SJSA1 (cell line): Measurements from ENCODE around the gene RECQL5. TPM values are rescaled to one million over a fixed set of nuclear protein-coding genes. Genes with fewer than 3 reads are reported as not detected.

ENCODE experiments used
- DNase-seq, 2 experiments: peaks; one replicate each; pipeline ENCODE4 v3.0.0-alpha.2; 2015 to 2020; ENCODE audit warnings: low spot score in 2 of 2, low read depth in 1 of 2
- H3K27ac ChIP-seq: fragments of 250-450 bp; sonication (Bioruptor Pico); 2 replicates; pipeline ENCODE4 v1.5.1; 2020; ENCODE audit warnings: mild to moderate bottlenecking, moderate library complexity
- H3K27me3 ChIP-seq: fragments of 250-450 bp; sonication (Bioruptor Pico); replicated peaks from 2 replicates; pipeline ENCODE4 v1.5.1; 2020; ENCODE audit warnings: mild to moderate bottlenecking, moderate library complexity
- H3K36me3 ChIP-seq: fragments of 250-450 bp; sonication (Bioruptor Pico); 2 replicates; pipeline ENCODE4 v1.5.1; 2020; ENCODE audit warnings: mild to moderate bottlenecking
- H3K4me1 ChIP-seq: fragments of 250-450 bp; sonication (Bioruptor Pico); replicated peaks from 2 replicates; pipeline ENCODE4 v1.6.1; 2021; ENCODE audit warnings: mild to moderate bottlenecking
- H3K4me3 ChIP-seq: fragments of 250-450 bp; sonication (Bioruptor Pico); 2 replicates; pipeline ENCODE4 v1.5.1; 2020; ENCODE audit warnings: mild to moderate bottlenecking
- H3K9me3 ChIP-seq: fragments of 250-450 bp; sonication (Bioruptor Pico); replicated peaks from 2 replicates; pipeline ENCODE4 v1.5.1; 2020; ENCODE audit warnings: mild to moderate bottlenecking
- total RNA-seq: library from RNA; depleted of rRNA; stranded (reverse); fragments of >200 nt; shearing (Covaris generic); gene quantifications from 2 replicates; pipeline ENCODE4 v1.2.3, GENCODE V29; 2014; rRNA removed

The RECQL5 gene
- total RNA-seq: 15.7 and 19.5 TPM in 2 replicates

DNA sequence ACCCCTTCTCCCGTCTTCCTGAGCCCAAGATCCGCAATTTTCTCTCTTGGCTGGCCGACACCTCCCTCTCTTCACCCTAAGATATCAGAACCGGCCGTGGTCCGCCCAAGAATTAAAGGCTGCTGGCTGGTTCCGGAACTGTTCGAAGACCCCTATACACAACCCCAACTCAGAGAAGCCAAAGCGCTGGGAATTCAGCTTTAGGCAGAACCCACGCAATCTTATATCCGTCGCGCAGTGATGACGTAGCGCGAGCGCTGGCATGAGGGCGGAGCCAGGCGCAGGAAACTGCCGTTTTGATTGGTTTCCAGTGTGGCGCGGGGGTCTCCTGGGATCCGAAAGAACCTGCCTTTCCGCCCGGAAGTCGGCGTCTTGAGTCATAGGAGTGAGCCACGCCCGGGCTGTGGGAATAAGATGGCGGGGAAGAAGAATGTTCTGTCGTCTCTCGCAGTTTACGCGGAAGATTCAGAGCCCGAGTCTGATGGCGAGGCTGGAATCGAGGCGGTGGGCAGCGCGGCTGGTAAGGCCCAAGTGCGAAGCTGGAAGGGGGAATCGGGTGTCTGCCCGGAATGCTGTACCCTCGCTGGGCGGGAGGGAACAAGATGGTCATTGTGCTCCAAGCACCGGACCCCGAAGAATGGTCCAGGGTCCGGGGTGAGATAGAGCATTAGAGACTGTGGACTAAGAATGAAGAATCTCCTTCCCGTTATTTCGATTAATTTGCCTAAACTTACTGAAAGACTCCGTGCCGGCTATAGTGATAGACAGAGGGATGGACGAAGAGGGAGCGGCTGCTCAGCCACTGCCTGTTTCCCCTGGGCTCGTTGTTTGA is at the start of gene RECQL5, which contains the start of gene SAP30BP:
RECQL5 (minus strand) TSS at position 196 of the 832 bp plus-strand sequence. CDS start 597 bp downstream, outside the sequence.
SAP30BP (plus strand) TSS at position 380 of the 832 bp plus-strand sequence; CDS start at position 415, 35 bp downstream.
- DNase-seq: peak; percentile 97 to 100
- H3K27me3 ChIP-seq: no peaks in the 10 kb centered on the region
- H3K36me3 ChIP-seq: peaks cover 59% of the 10 kb centered on the region
- no peaks in the 10 kb centered on the region for H3K9me3 ChIP-seq
- H3K27ac ChIP-seq: peak within 1 kb of the TSS; percentile 80
- H3K4me1 ChIP-seq: peaks cover 15% of the 10 kb centered on the region
- H3K4me3 ChIP-seq: peak within 1 kb of the TSS; percentile 68

DNA sequence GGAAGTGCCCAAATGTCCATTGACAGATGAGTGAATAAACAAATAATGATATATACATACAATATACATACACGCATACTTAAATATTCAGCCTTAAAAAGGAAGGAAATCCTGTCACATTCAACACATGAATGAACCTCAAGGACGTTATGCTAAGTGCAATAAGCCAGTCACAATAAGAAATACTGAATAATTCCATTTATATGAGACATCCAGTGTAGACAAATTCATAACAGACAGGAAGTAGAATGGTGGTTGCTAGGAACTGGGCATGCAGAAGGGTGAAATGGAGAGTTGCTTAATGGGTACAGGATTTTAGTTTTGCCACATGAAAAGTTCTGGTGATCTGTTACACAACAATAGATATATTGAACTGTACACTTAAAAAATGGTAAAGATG is 45.5 kb upstream of the RECQL5 start:
- peaks cover 15% of the 10 kb centered on the region for H3K36me3 ChIP-seq
- H3K9me3 ChIP-seq: no peaks in the 10 kb centered on the region
- H3K4me1 ChIP-seq: peaks cover 7% of the 10 kb centered on the region
- no peak overlapping the region for H3K4me3 ChIP-seq
- no peak for DNase-seq
- H3K27ac ChIP-seq: no peak overlapping the region
- H3K27me3 ChIP-seq: peaks cover 32% of the 10 kb centered on the region

DNA sequence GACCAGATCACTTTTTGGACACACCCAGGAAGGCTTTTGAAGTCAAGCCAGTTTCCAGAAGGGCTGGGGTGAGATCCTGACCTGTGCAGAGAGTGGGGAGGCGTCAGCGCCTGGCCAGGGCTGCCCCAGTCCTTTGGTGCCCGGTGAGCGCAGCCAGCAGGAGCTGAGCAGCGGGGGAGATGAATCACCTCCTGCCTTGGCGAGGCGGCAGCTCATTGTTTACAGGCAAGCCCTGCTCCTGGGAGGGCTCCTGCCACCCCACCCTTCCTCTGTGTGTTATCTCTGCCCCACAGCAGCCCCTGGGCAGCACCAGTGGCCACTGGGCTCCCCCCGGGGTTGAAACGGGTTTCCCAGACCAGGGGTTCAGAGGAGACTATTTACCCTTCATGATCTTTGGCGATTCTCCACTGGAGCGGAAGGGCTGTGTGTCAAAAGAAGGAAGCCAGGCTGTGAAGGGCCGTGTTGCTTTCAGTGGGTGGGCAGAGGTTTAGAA is 40.2 kb upstream of the RECQL5 start:
- Histone ChIP-seq H3K27me3 (no peaks in the 10 kb centered on the region), H3K4me1 (peaks cover 30% of the 10 kb centered on the region), H3K4me3 (no peak overlapping the region), H3K27ac (peak overlapping the region; percentile 10; the same call in 1 of the 2 replicates), H3K36me3 (peaks cover 68% of the 10 kb centered on the region), H3K9me3 (no peaks in the 10 kb centered on the region)
- peak; percentile 78 to 91 for DNase-seq

DNA sequence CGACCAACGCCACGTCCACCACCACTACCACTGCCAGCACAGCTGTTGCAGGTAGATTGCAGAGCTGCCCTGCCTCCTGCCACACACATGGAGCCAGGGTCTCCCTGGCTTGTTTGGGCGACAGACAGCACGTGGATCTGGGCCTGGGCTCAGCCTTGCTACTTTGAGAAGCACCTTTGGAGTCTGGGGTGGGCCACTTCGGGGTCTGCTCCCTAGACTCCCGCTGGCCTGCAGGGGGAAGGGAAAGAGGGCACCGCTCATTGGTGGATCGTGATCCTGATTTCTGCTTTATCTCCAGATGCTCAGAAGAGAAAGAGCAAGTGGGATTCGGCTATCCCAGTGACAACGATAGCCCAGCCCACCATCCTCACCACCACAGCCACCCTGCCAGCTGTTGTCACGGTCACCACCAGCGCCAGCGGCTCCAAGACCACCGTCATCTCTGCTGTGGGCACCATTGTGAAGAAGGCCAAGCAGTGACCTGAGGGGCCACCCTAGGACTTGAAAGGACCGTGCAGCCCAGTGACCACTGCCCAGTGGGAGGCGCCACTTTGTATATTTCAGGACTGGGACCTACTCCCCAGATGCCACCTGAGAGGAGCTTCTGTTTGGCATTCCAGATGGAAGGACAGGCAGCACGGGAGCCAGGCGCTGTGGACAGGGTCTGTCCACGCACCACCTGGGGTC is 39.2 kb upstream of the RECQL5 start:
- Histone ChIP-seq H3K4me1 (peaks cover 37% of the 10 kb centered on the region), H3K27me3 (no peaks in the 10 kb centered on the region), H3K4me3 (no peak overlapping the region), H3K36me3 (peaks cover 77% of the 10 kb centered on the region), H3K27ac (no peak overlapping the region), H3K9me3 (no peaks in the 10 kb centered on the region)
- DNase-seq: peak in 1 of 2 experiments; percentile 43

DNA sequence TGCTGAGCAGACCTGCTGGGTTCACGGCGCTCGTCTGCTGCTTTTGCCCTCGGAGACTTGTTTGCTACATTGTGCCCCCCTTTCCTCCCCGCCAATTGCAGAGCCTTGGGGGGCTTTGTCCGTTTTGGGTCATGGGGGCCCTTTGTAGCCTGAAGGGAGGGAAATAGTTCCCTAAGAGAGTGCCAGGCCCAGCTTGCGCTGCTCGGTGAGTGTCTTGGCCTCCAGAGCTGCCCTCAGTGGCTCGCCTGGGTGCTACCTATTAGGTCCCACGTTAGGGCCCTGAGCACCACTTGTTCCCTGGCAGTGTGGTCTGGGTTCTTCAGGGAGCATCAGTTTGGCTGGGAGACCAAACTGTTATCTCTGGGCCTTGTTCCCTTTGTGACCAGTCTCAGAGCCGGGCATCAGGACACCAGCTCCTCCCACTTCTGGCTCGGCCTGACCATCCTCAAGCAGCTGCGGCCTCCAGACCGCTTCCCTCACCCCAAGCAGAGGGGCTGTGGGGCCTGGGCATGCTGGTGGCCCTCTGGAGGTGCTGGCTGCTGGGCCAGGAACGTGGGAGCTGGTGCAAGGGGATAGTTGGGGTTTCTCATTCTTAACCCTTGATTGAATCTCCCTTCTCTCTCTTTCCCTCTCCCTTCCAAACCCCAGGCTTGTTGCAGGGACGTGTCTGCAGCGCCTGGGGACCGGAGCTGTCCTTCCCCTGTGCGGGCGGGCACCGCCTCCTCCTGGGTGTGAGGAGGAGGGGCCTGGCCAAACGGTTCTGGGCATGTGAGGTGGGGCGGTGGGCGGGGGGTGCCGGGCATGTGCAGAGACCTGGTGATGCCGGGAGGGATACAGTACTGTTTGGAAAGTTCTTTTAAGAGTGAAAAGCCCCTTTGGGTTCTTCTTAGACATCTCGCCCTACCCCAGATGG is 38.3 kb upstream of the RECQL5 start:
- peaks cover 83% of the 10 kb centered on the region for H3K36me3 ChIP-seq
- H3K27ac ChIP-seq: no peak overlapping the region
- H3K4me1 ChIP-seq: peaks cover 46% of the 10 kb centered on the region
- no peaks in the 10 kb centered on the region for H3K27me3 ChIP-seq
- H3K4me3 ChIP-seq: no peak overlapping the region
- H3K9me3 ChIP-seq: no peaks in the 10 kb centered on the region
- peak in 1 of 2 experiments; percentile 48 for DNase-seq

DNA sequence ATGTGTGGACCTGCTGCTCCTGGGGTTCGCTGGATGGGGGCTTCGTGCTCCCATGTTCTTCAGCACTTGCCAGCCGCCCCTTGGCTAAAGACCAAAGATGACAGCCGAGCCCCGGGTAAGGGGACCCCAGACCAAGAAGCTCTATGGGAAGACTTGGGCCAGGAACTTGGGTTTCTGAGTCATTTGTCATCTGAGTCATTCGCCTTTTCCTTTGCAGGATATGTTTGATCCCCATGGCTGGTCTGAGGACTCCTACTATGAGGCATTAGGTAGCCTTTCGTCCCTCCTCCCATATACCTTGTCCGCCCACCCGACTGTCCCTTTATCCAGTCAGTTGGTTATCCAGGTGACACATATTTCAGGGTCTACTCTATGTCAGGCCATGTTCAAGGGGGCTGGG is 36.6 kb upstream of the RECQL5 start:
- Histone ChIP-seq H3K4me1 (peaks cover 63% of the 10 kb centered on the region), H3K4me3 (no peak overlapping the region), H3K9me3 (no peaks in the 10 kb centered on the region), H3K27ac (no peak overlapping the region), H3K36me3 (peaks cover 96% of the 10 kb centered on the region), H3K27me3 (no peaks in the 10 kb centered on the region)
- DNase-seq: peak in 1 of 2 experiments; percentile 47

DNA sequence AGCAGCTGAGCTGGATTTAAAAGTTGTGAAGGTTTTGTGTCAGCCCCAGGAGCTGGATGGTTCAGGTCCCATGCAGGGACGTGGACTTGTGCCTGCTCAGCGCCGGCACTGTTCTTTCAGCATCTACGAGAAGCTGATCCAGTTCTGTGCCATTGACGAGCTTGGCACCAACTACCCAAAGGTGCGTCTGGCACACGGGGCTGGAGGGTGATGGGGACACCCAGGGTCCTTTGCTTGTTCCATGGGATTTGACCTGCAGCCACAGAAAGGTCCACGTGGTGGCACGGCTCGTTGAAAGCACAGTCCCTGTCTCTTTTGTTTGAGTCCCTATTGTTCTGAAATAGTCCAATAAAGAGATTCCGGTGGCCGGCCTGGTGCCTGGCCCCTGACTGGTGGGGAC is 36.2 kb upstream of the RECQL5 start:
- H3K4me3 ChIP-seq: no peak overlapping the region
- peaks cover 67% of the 10 kb centered on the region for H3K4me1 ChIP-seq
- H3K27ac ChIP-seq: no peak overlapping the region
- H3K36me3 ChIP-seq: peaks cover 92% of the 10 kb centered on the region
- DNase-seq: peak in 1 of 2 experiments; percentile 43
- no peaks in the 10 kb centered on the region for H3K27me3 ChIP-seq
- H3K9me3 ChIP-seq: no peaks in the 10 kb centered on the region

DNA sequence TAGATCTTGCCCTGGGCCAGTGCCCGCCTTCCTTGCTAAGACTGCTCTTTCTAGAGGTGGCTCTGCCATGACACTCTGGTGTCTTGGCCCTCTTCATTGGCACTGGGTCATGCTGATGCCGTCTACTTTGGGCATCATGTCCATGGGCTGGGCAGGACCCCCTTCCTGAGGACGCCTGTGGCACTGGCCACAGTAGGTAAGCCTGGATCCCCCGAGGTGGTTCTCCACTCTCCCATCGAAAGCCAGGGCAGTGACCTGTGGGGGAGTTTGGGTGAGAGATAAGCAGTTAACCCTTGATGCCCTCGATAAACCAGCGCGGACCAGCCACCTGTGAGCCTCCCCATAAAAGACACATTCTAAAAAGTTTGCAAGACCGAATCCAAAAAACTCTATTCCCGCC is 34.3 kb upstream of the RECQL5 start:
- Histone ChIP-seq H3K27me3 (no peaks in the 10 kb centered on the region), H3K27ac (peak overlapping the region; percentile 83), H3K4me3 (no peak overlapping the region), H3K36me3 (peaks cover 79% of the 10 kb centered on the region), H3K4me1 (peaks cover 64% of the 10 kb centered on the region), H3K9me3 (no peaks in the 10 kb centered on the region)
- DNase-seq: no peak

DNA sequence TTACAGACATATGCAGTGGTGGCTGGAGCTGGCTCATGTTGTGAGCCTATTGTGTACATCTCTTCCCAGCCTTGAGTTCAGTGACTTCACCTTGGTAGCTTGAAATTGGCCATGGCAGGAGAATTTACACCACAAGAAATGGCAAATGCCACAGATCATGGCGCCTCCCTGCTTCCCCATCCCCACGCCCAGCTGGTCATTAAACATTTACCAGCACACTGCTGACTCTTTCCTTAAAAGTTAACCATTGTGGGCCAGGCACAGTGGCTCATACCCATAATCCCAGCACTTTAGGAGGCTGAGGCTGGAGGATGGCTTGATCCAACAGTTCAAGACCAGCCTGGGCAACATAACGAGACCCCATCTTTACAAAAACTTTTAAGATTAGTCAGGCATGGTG is 31.7 kb upstream of the RECQL5 start:
- Histone ChIP-seq H3K9me3 (no peaks in the 10 kb centered on the region), H3K27ac (peak overlapping the region; percentile 39), H3K36me3 (peaks cover 74% of the 10 kb centered on the region), H3K4me1 (peaks cover 83% of the 10 kb centered on the region), H3K27me3 (no peaks in the 10 kb centered on the region), H3K4me3 (no peak overlapping the region)
- no peak for DNase-seq

DNA sequence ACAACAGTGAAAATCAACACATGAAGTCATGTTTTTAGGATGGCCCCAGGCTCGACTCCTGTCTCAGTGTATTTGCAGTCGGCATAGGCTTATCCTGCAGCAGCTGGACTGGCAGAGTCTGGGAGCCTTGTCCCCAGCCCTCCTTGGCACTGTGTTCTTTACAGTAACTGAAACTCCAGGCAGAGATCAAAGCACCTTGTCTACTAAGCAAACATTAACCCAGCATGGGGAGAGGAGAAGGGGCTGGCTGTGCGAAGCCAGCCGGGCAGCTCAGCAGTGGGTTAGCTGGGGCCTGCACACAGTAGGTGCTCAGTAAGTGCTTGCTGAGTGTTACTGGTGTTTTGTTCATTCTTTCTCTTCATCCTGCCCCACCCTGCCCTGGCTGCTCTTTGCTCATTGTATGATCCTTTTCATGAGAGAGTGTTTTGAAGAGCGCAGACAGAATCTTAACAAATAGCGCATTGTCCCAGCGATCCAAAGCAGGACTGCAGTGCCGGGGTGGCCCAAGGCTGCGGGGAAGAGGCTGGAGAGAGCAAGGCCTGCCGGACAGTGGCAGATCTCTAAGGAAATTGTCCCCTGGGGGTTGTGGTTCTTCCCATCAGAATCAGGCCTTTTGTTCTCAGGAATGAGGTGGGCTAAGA is 30.8 kb upstream of the RECQL5 start:
- Histone ChIP-seq H3K36me3 (peaks cover 70% of the 10 kb centered on the region), H3K4me1 (peaks cover 85% of the 10 kb centered on the region), H3K4me3 (no peak overlapping the region), H3K27ac (peak overlapping the region; percentile 31), H3K27me3 (no peaks in the 10 kb centered on the region), H3K9me3 (no peaks in the 10 kb centered on the region)
- DNase-seq: peak; percentile 89 to 92

DNA sequence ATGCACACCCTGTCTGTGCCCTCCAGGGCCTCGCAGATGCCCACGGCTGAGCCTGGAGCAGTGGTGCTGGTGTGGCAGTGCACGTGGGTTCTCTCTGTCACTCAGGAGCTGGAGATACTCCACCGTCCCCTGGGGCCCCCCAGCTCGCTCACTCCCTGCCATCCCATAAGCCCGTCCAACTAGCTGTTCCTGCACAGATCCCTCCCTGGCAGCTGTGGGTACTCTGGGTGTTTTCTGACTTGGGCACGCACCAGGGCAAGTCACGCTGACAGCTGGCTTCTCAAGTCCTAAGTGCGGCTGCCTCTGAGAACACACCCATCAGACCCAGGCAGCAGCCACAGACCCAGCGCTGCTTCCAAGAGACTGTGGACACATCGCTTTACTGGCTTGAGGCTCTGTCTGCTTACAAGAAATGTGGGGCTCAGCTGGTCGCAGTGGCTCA is 28.9 kb upstream of the RECQL5 start:
- H3K4me1 ChIP-seq: peaks cover 95% of the 10 kb centered on the region
- H3K36me3 ChIP-seq: peaks cover 70% of the 10 kb centered on the region
- DNase-seq: no peak
- H3K4me3 ChIP-seq: no peak overlapping the region
- no peak overlapping the region for H3K27ac ChIP-seq
- no peaks in the 10 kb centered on the region for H3K27me3 ChIP-seq
- no peaks in the 10 kb centered on the region for H3K9me3 ChIP-seq

DNA sequence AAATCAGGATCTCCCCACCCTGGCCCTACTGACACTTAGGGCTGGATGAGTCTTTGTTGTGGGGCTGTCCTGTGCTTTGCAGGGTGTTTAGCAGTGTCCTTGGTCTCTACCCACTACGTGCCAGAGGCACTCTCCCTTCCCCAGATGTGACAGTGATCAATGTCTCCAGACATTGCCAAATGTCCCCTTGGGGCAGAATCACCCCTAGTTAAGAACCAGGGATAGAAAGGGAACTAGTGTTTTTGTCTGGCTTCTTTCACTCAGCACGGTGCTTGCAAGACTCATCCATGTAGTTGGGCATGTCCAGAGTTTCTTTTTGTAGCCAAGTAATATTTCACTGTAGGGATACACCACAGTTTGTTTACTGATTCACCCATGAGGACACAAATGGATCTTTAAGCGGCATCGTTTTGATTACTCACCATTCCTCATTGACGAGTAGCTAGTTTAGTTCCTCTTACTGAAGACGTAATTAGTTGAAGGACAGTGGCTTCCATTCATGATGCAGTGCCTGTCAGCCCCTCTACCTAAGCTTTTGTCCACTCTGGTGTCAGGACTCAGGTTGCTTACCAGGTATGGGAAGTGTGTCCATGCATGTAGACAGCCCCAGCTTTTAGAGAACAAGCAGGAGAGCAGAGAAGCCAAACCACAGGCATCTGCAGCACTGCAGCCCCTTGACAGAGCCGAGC is 28.3 kb upstream of the RECQL5 start:
- DNase-seq: no peak
- Histone ChIP-seq H3K36me3 (peaks cover 73% of the 10 kb centered on the region), H3K27ac (peak overlapping the region; percentile 63; the same call in 1 of the 2 replicates), H3K4me3 (no peak overlapping the region), H3K27me3 (no peaks in the 10 kb centered on the region), H3K9me3 (no peaks in the 10 kb centered on the region), H3K4me1 (peaks cover 95% of the 10 kb centered on the region)
